Measurements from ENCODE around the gene SCAMP5.

SCAMP5 gene

GRCh38 chr15:74960286-74960685, 35.1 kb upstream of the SCAMP5 start:
- Histone ChIP-seq H3K27me3 (ENCODE audit: insufficient read depth, low read length) (peaks cover 65% of the 10 kb centered on the region), H3K9me3 (ENCODE audit: low read length) (peaks cover 4% of the 10 kb centered on the region), H3K4me1 (ENCODE audit: insufficient read depth, low read length) (peaks cover 20% of the 10 kb centered on the region), H3K36me3 (ENCODE audit: insufficient read depth, low read length) (no peaks in the 10 kb centered on the region), H3K4me3 (ENCODE audit: low read length) (no peak overlapping the region), H2AFZ (ENCODE audit: low read depth, low read length) (no peak overlapping the region)

DNA sequence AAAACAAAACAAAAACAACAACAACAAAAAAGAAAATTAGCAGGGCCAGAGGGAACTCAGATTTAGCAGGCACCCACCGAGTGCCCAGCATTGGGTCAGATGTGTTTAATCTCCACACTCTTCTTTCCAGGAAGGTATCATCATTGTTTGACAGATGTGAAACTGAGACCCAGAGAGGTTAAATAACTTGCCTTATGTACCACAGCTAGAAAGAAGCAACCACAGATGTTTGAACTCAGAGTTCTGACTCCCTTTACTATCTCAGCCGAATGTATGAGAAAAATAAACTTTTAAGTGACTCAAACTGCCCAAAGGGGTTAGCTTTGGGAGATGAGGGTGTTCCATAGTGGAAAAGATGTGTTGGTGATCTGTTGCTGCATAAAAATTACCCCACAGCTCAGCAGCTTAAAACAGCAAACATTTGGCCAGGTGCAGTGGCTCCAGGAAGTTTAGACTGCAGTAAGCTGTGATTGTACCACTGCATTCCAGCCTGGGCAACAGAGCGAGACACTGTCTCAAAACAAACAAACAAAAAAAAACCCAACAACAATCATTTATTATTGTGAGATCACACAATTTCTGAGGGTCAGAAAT, 34.3 kb upstream of the SCAMP5 start:
- no peaks in the 10 kb centered on the region for H3K36me3 ChIP-seq (ENCODE audit: insufficient read depth, low read length)
- no peak overlapping the region for H2AFZ ChIP-seq (ENCODE audit: low read depth, low read length)
- peaks cover 59% of the 10 kb centered on the region for H3K27me3 ChIP-seq (ENCODE audit: insufficient read depth, low read length)
- peaks cover 20% of the 10 kb centered on the region for H3K4me1 ChIP-seq (ENCODE audit: insufficient read depth, low read length)
- no peak overlapping the region for H3K4me3 ChIP-seq (ENCODE audit: low read length)
- H3K9me3 ChIP-seq (ENCODE audit: low read length), result no peaks in the 10 kb centered on the region

GRCh38 chr15:74961616-74962015, 33.7 kb upstream of the SCAMP5 start:
- Histone ChIP-seq H3K27me3 (ENCODE audit: insufficient read depth, low read length) (peaks cover 57% of the 10 kb centered on the region), H3K36me3 (ENCODE audit: insufficient read depth, low read length) (no peaks in the 10 kb centered on the region), H2AFZ (ENCODE audit: low read depth, low read length) (no peak overlapping the region), H3K4me3 (ENCODE audit: low read length) (no peak overlapping the region), H3K4me1 (ENCODE audit: insufficient read depth, low read length) (peaks cover 20% of the 10 kb centered on the region), H3K9me3 (ENCODE audit: low read length) (no peaks in the 10 kb centered on the region)

DNA sequence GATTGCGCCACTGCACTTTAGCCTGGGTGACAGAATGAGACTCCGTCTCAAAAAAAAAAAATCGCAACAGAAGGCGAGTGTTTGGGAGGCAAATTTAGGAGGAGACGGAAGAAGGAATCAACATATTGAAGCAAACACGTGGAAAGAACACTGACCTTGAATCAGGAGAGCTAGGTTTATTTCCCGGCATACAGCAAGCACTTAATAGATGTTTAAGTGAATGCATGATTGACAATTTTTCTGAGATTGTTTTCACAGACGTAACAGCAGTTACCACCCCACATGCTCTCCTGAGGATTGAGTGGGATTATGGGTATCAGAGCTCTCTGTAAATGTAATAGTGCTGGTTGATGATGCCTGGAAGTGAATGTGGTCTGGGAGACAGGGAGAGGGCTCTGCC, 33.1 kb upstream of the SCAMP5 start:
- Histone ChIP-seq H3K9me3 (ENCODE audit: low read length) (no peaks in the 10 kb centered on the region), H3K4me1 (ENCODE audit: insufficient read depth, low read length) (peaks cover 18% of the 10 kb centered on the region), H3K36me3 (ENCODE audit: insufficient read depth, low read length) (no peaks in the 10 kb centered on the region), H2AFZ (ENCODE audit: low read depth, low read length) (no peak overlapping the region), H3K27me3 (ENCODE audit: insufficient read depth, low read length) (peaks cover 55% of the 10 kb centered on the region), H3K4me3 (ENCODE audit: low read length) (no peak overlapping the region)

DNA sequence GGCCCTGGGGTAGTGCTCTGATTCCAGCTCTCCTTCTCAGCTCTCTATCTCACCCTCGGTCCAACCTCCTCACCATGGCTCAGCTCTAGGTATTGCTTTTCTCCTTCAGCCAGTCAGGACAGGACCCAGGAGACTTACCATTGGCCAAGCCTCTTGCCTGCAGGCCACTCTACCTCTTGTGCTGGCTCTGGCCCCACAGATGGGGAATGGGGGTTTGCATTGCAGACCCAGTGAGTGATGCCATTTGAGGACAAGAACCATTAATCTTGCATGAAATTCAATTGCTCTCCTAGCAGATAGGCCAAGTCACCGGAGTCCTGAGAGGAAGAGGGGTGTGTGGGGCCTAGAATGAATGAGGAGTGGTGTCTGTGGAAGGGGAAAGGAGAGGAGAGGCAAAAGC, 32.7 kb upstream of the SCAMP5 start:
- Histone ChIP-seq H3K4me3 (ENCODE audit: low read length) (no peak overlapping the region), H3K27me3 (ENCODE audit: insufficient read depth, low read length) (peaks cover 51% of the 10 kb centered on the region), H3K36me3 (ENCODE audit: insufficient read depth, low read length) (no peaks in the 10 kb centered on the region), H3K9me3 (ENCODE audit: low read length) (no peaks in the 10 kb centered on the region), H3K4me1 (ENCODE audit: insufficient read depth, low read length) (peaks cover 14% of the 10 kb centered on the region), H2AFZ (ENCODE audit: low read depth, low read length) (no peak overlapping the region)

DNA sequence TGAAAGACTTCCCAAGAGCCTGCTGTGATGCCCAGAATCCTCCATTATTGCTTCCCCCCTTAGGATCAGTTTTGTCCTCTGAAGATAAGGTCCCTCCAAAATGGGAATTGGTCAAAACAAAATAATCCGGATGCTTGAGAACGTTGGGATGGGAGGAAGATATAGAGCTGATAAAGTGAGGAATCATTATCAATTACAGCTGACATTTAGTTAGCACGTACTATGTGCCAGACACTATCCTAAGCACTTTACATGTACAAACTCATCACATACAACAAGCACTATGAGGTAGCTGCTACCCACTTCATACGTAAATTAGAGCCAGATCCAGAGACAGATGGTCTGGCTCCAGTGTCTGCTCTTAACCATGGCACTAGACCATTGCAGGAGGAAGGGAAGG, 32.1 kb upstream of the SCAMP5 start:
- Histone ChIP-seq H2AFZ (ENCODE audit: low read depth, low read length) (no peak overlapping the region), H3K36me3 (ENCODE audit: insufficient read depth, low read length) (no peaks in the 10 kb centered on the region), H3K27me3 (ENCODE audit: insufficient read depth, low read length) (peaks cover 45% of the 10 kb centered on the region)

GRCh38 chr15:74964794-74965193, 30.6 kb upstream of the SCAMP5 start:
- Histone ChIP-seq H3K4me1 (ENCODE audit: insufficient read depth, low read length) (no peaks in the 10 kb centered on the region), H3K27me3 (ENCODE audit: insufficient read depth, low read length) (peaks cover 30% of the 10 kb centered on the region), H3K4me3 (ENCODE audit: low read length) (no peak overlapping the region), H3K9me3 (ENCODE audit: low read length) (no peaks in the 10 kb centered on the region), H2AFZ (ENCODE audit: low read depth, low read length) (no peak overlapping the region), H3K36me3 (ENCODE audit: insufficient read depth, low read length) (no peaks in the 10 kb centered on the region)

More for the DNA sequence above, 32.1 kb upstream of the SCAMP5 start:
- Histone ChIP-seq H3K9me3 (ENCODE audit: low read length) (no peaks in the 10 kb centered on the region), H3K4me1 (ENCODE audit: insufficient read depth, low read length) (peaks cover 10% of the 10 kb centered on the region), H3K4me3 (ENCODE audit: low read length) (no peak overlapping the region)

- Histone ChIP-seq H3K9me3 (ENCODE audit: low read length) (no peaks in the 10 kb centered on the region), H3K4me3 (ENCODE audit: low read length) (no peak overlapping the region), H2AFZ (ENCODE audit: low read depth, low read length) (no peak overlapping the region), H3K4me1 (ENCODE audit: insufficient read depth, low read length) (no peaks in the 10 kb centered on the region), H3K36me3 (ENCODE audit: insufficient read depth, low read length) (no peaks in the 10 kb centered on the region), H3K27me3 (ENCODE audit: insufficient read depth, low read length) (peaks cover 9% of the 10 kb centered on the region)
Measured at GRCh38 chr15:74967670-74968069, 27.7 kb upstream of the SCAMP5 start.

DNA sequence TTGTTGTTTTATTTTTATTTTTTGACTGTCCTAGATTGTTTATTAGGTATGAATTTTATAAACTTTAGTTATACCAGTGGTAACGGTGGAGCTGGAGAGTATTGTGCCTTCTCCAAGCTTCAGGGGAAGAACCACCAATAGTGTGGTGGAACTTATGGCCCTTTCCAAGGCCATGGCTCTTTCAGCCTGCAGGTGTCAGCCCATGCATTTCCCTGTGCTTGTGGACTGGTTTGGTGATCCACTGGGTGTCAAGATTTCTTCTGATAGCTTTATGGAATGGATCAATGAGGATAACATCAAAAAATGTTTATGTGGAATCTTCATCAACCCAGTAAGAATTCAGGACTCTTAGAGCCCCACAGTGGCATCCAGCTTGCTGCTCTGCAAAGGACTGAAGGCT, 19.2 kb upstream of the SCAMP5 start:
- Histone ChIP-seq H3K27me3 (ENCODE audit: insufficient read depth, low read length) (no peaks in the 10 kb centered on the region), H2AFZ (ENCODE audit: low read depth, low read length) (no peak overlapping the region), H3K4me1 (ENCODE audit: insufficient read depth, low read length) (no peaks in the 10 kb centered on the region), H3K9me3 (ENCODE audit: low read length) (no peaks in the 10 kb centered on the region), H3K4me3 (ENCODE audit: low read length) (no peak overlapping the region), H3K36me3 (ENCODE audit: insufficient read depth, low read length) (no peaks in the 10 kb centered on the region)

GRCh38 chr15:74977599-74977998, 17.8 kb upstream of the SCAMP5 start:
- Histone ChIP-seq H3K4me1 (ENCODE audit: insufficient read depth, low read length) (no peaks in the 10 kb centered on the region), H3K4me3 (ENCODE audit: low read length) (no peak overlapping the region)

DNA sequence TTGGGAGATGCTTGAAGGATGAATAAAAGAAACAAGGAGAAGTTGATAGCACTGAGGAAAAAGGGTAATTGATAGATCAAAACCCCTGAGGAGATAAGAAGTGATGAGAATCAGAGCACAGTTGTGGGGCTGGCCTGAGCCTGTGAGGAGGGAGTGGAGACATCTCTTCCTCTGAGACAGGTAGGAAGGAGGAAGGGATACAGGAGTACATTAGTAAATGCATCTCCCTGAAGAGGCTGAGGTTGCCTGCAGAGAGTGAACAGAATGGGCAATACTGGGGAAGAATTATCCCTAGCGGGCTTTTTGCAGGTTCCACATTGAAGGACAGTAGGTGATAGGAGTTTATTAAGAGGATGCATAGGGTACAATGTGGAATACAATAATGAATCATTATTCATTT, 17.3 kb upstream of the SCAMP5 start:
- Histone ChIP-seq H3K36me3 (ENCODE audit: insufficient read depth, low read length) (no peaks in the 10 kb centered on the region), H3K4me1 (ENCODE audit: insufficient read depth, low read length) (no peaks in the 10 kb centered on the region)

More at GRCh38 chr15:74977599-74977998, 17.8 kb upstream of the SCAMP5 start:
- Histone ChIP-seq H3K27me3 (ENCODE audit: insufficient read depth, low read length) (no peaks in the 10 kb centered on the region), H3K36me3 (ENCODE audit: insufficient read depth, low read length) (no peaks in the 10 kb centered on the region), H3K9me3 (ENCODE audit: low read length) (no peaks in the 10 kb centered on the region), H2AFZ (ENCODE audit: low read depth, low read length) (no peak overlapping the region)

DNA sequence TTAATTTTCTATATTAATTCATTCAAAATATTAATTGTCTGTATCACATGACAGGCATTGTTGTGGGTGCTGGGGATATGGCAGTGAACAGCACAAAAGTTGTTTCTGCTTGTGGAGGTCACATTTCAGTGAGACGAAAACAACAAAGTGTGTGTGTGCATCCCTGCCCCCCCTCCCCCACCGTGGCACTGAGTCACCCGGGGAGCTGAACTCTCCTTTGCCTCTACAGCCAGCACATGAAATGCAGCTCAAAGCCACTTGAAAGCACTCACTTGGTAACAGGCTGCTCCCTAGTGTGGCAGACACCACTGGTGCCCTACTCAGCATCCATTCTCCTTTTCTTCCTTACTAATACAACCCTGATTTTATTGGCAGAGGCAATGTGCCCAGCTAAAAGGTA, 16.9 kb upstream of the SCAMP5 start:
- no peaks in the 10 kb centered on the region for H3K4me1 ChIP-seq (ENCODE audit: insufficient read depth, low read length)
- no peaks in the 10 kb centered on the region for H3K36me3 ChIP-seq (ENCODE audit: insufficient read depth, low read length)
- H3K9me3 ChIP-seq (ENCODE audit: low read length), result no peaks in the 10 kb centered on the region
- H2AFZ ChIP-seq (ENCODE audit: low read depth, low read length), result no peak overlapping the region
- H3K4me3 ChIP-seq (ENCODE audit: low read length), result no peak overlapping the region
- no peaks in the 10 kb centered on the region for H3K27me3 ChIP-seq (ENCODE audit: insufficient read depth, low read length)

More for the DNA sequence above, 17.3 kb upstream of the SCAMP5 start:
- Histone ChIP-seq H3K27me3 (ENCODE audit: insufficient read depth, low read length) (no peaks in the 10 kb centered on the region), H3K4me3 (ENCODE audit: low read length) (no peak overlapping the region), H2AFZ (ENCODE audit: low read depth, low read length) (no peak overlapping the region), H3K9me3 (ENCODE audit: low read length) (no peaks in the 10 kb centered on the region)

GRCh38 chr15:74982183-74982582, 13.2 kb upstream of the SCAMP5 start:
- no peaks in the 10 kb centered on the region for H3K4me1 ChIP-seq (ENCODE audit: insufficient read depth, low read length)
- H3K27me3 ChIP-seq (ENCODE audit: insufficient read depth, low read length), result no peaks in the 10 kb centered on the region
- H3K36me3 ChIP-seq (ENCODE audit: insufficient read depth, low read length), result no peaks in the 10 kb centered on the region
- no peaks in the 10 kb centered on the region for H3K9me3 ChIP-seq (ENCODE audit: low read length)
- no peak overlapping the region for H2AFZ ChIP-seq (ENCODE audit: low read depth, low read length)
- no peak overlapping the region for H3K4me3 ChIP-seq (ENCODE audit: low read length)

GRCh38 chr15:74983725-74984231, 11.6 kb upstream of the SCAMP5 start:
- no peak overlapping the region for H3K4me3 ChIP-seq (ENCODE audit: low read length)
- no peaks in the 10 kb centered on the region for H3K4me1 ChIP-seq (ENCODE audit: insufficient read depth, low read length)
- H3K36me3 ChIP-seq (ENCODE audit: insufficient read depth, low read length), result no peaks in the 10 kb centered on the region
- no peaks in the 10 kb centered on the region for H3K9me3 ChIP-seq (ENCODE audit: low read length)
- no peak overlapping the region for H2AFZ ChIP-seq (ENCODE audit: low read depth, low read length)
- no peaks in the 10 kb centered on the region for H3K27me3 ChIP-seq (ENCODE audit: insufficient read depth, low read length)

Measured in neuron (in vitro differentiated cells).